Breast epithelium (tissue), 4 donors: ENCODE data around the gene EGFLAM. TPM values are rescaled to one million over a fixed set of nuclear protein-coding genes. Genes with fewer than 3 reads are reported as not detected.

Experiments used
- DNase-seq, 2 donors: peaks; one replicate each; pipeline ENCODE4 v3.0.0-alpha.2; 2019; ENCODE audit warnings: low spot score in 2 of 2
- H3K27ac ChIP-seq, 2 donors: fragments of 200-600 bp; sonication (generic) in 1 of 2; one replicate each; pipeline ENCODE4 v1.5.1; 2016 to 2019; ENCODE audit warnings: mild to moderate bottlenecking in 1 of 2
- H3K27me3 ChIP-seq, 2 donors: fragments of 200-600 bp; sonication (generic) in 1 of 2; one replicate each; pipeline versions ENCODE4 v1.5.1 to v1.6.0; 2017 to 2019; ENCODE audit warnings: control low read depth in 1 of 2, mild to moderate bottlenecking in 1 of 2
- H3K36me3 ChIP-seq: fragments of 200-600 bp; one replicate; pipeline ENCODE4 v1.5.1; 2019
- H3K4me1 ChIP-seq, 2 donors: fragments of 200-600 bp; sonication (generic); one replicate each; pipeline ENCODE4 v1.5.1; 2016 to 2019; ENCODE audit warnings: control low read depth in 1 of 2
- H3K4me3 ChIP-seq, 3 donors: fragments of 200-600 bp; sonication (generic); 1 replicate in 2 of 3; 2 replicates in 1 of 3; pipeline ENCODE4 v1.5.1; 2016 to 2019; ENCODE audit warnings: mild to moderate bottlenecking in 3 of 3, moderate library complexity in 2 of 3
- H3K9me3 ChIP-seq, 2 donors: fragments of 200-600 bp; sonication (generic) in 1 of 2; one replicate each; pipeline ENCODE4 v1.5.1; 2016 to 2019; ENCODE audit warnings: control low read depth in 1 of 2
- POLR2A ChIP-seq: fragments of 450-650 bp; IDR thresholded peaks from one replicate; pipeline ENCODE4 v1.6.1; 2016; ENCODE audit warnings: antibody characterized with exemption, mild to moderate bottlenecking, moderate library complexity
- POLR2AphosphoS5 ChIP-seq, 3 donors: sonication (generic); formaldehyde crosslinking; IDR thresholded peaks; one replicate each; pipeline ENCODE4 v1.6.1; 2017; ENCODE audit warnings: antibody characterized with exemption in 3 of 3
- intact Hi-C: fragments of 100-400 bp; cut with DNase I; formaldehyde crosslinking; loops from one replicate; pipeline ENCODE4 v1.15.1; 2023; ENCODE audit warnings: low total_unique reads
- total RNA-seq, 3 donors: library from RNA; depleted of rRNA; stranded (reverse); fragments of >200 nt; gene quantifications; one replicate each; pipeline ENCODE4 v1.1.0, GENCODE V29; 2016
- TF ChIP-seq, protein P1 (sequence below), 3 donors: fragments of 450-650 bp; IDR thresholded peaks; one replicate each; pipeline ENCODE4 v1.5.1; 2016 to 2017; ENCODE audit warnings: antibody characterized with exemption in 3 of 3, mild to moderate bottlenecking in 3 of 3, moderate library complexity in 3 of 3

EGFLAM gene
- total RNA-seq, 3 donors from 2014 or later, result 19.5 to 31.5 (median 30.5) TPM

DNA sequence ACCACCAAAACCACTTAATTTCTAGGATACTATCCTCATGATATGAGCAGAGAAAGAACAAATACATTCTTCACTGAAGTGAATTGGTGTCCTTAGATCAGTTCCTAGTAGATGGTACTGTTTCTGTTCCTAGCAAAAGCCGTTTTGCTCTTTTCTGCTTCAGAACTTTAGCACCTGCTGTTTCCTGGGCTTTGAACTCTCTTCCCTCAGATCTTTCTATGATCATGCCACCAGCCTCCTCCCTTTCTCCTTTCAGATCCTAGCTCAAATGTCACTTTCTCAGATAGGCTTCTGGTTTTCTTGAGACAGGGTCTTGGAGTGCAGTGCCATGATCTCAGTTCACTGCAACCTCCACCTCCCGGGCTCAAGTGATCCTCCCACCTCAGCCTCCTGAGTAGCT, 118.0 kb downstream of the EGFLAM start:
- H3K27ac ChIP-seq, result no peak overlapping the region
- H3K4me3 ChIP-seq, result no peak overlapping the region
- DNase-seq, result no peak
- H3K27me3 ChIP-seq, result no peaks in the 10 kb centered on the region
- H3K9me3 ChIP-seq, result no peaks in the 10 kb centered on the region
- intact Hi-C loops, result no loop called here
- no peaks in the 10 kb centered on the region for H3K36me3 ChIP-seq
- no peaks in the 10 kb centered on the region for H3K4me1 ChIP-seq
- TF ChIP-seq, protein P1, sequence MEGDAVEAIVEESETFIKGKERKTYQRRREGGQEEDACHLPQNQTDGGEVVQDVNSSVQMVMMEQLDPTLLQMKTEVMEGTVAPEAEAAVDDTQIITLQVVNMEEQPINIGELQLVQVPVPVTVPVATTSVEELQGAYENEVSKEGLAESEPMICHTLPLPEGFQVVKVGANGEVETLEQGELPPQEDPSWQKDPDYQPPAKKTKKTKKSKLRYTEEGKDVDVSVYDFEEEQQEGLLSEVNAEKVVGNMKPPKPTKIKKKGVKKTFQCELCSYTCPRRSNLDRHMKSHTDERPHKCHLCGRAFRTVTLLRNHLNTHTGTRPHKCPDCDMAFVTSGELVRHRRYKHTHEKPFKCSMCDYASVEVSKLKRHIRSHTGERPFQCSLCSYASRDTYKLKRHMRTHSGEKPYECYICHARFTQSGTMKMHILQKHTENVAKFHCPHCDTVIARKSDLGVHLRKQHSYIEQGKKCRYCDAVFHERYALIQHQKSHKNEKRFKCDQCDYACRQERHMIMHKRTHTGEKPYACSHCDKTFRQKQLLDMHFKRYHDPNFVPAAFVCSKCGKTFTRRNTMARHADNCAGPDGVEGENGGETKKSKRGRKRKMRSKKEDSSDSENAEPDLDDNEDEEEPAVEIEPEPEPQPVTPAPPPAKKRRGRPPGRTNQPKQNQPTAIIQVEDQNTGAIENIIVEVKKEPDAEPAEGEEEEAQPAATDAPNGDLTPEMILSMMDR (IDR thresholded peaks at IDR 0.05), result no peak
- TF ChIP-seq POLR2AphosphoS5 (IDR thresholded peaks at IDR 0.05), result no peak
- no peak for TF ChIP-seq POLR2A

DNA sequence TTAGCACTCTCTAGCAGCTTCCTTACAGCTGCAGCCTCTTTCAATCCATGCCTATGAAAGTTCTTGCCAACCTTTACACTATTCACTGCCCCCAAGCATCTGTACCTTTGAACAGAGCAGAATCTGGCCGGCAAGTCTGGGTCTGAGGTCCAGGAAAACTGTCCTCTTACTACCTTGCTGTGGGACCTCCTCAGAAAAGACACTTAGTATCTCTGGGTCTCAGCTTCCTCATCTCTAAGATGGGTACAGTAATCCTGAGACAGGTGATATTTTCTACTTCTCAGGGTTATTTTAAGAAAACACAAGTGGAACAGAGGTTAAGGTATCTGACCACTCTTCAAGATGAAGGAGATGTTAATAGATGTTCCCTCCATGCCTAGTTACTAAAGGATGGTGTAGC, 120.2 kb downstream of the EGFLAM start:
- intact Hi-C loops, result no loop called here
- Histone ChIP-seq H3K9me3 (no peaks in the 10 kb centered on the region), H3K4me3 (no peak overlapping the region), H3K36me3 (no peaks in the 10 kb centered on the region), H3K27me3 (no peaks in the 10 kb centered on the region), H3K4me1 (no peaks in the 10 kb centered on the region), H3K27ac (no peak overlapping the region)
- TF ChIP-seq POLR2AphosphoS5 (IDR thresholded peaks at IDR 0.05), result no peak
- no peak for TF ChIP-seq POLR2A
- TF ChIP-seq, protein P1 (IDR thresholded peaks at IDR 0.05), result no peak
- DNase-seq, result no peak

DNA sequence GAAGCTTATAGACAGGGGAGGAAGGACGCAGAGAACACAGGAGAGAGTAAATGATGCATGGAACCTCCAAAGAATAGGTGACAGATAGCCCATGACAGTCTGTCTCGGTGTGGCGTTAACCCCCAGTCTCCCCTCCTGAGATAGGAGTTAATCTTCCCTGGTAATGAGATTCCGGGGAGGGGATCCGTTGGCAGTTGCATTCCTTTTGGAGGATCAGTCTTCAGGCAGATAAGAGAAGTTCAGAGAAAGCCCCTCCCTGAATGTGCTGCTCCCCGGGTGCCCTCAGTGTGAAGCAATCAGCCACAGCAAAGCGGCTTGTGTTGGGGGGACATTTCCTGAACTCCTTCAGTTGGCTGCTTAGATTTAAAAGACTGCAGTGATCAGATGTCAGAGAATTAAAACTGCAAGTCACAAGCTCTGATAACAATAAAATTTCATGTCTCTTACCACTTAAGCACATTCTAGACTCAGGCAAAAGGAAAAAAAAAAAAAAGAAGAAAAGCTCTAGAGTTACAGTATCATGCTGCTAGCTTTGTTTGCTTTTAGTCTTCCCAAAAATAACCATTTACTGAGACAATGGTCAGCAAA, 121.1 kb downstream of the EGFLAM start:
- H3K9me3 ChIP-seq, result no peaks in the 10 kb centered on the region
- H3K4me3 ChIP-seq, result no peak overlapping the region
- intact Hi-C loops, result no loop called here
- H3K36me3 ChIP-seq, result no peaks in the 10 kb centered on the region
- TF ChIP-seq, protein P1 (IDR thresholded peaks at IDR 0.05), result no peak
- TF ChIP-seq POLR2A, result no peak
- no peak for TF ChIP-seq POLR2AphosphoS5 (IDR thresholded peaks at IDR 0.05)
- no peak for DNase-seq
- H3K27ac ChIP-seq, result no peak overlapping the region
- H3K27me3 ChIP-seq, result no peaks in the 10 kb centered on the region
- no peaks in the 10 kb centered on the region for H3K4me1 ChIP-seq

DNA sequence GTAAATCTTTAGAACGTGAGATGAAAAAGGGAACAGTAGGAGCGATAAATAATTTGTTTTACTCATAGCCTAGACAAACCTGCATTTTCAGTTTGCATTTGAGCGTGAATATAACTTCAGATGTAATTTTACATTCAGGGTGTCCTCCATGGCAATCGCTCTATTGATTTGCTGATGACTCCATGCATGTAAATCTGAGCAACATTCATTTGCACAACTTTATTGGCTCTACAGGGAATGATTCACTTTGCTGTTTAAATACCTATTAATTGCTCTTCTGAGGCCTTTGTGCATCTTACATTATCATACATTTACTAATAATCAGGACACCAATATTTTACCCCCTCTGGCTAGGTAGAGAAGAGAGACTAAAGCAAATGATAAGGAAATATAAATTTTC, 122.2 kb downstream of the EGFLAM start:
- no peaks in the 10 kb centered on the region for H3K36me3 ChIP-seq
- no peak for DNase-seq
- H3K9me3 ChIP-seq, result no peaks in the 10 kb centered on the region
- no peaks in the 10 kb centered on the region for H3K4me1 ChIP-seq
- intact Hi-C loops, result no loop called here
- TF ChIP-seq, protein P1 (IDR thresholded peaks at IDR 0.05), result no peak
- TF ChIP-seq POLR2AphosphoS5 (IDR thresholded peaks at IDR 0.05), result no peak
- no peak for TF ChIP-seq POLR2A
- H3K27ac ChIP-seq, result no peak overlapping the region
- no peaks in the 10 kb centered on the region for H3K27me3 ChIP-seq
- no peak overlapping the region for H3K4me3 ChIP-seq

DNA sequence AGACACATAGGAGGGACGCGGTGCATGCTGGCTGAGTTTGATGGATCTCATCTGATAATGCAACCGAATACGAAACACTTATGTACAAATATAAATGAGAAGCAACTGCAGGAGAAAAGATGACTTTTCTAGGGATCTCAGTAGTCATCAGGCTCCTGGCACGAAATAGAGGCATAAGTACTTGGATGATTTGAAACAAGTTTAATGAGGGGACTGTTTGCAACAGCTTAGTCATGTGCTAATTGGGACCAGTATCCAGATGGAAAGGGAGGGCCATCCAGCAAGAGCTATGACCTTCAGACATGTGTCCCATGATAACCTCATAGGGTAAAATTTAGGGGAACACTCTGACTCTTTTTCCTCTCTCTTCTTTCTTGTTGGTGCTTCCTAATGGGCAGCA, 123.0 kb downstream of the EGFLAM start:
- Histone ChIP-seq H3K36me3 (no peaks in the 10 kb centered on the region), H3K27ac (no peak overlapping the region), H3K27me3 (no peaks in the 10 kb centered on the region), H3K9me3 (no peaks in the 10 kb centered on the region), H3K4me1 (no peaks in the 10 kb centered on the region), H3K4me3 (no peak overlapping the region)
- DNase-seq, result no peak
- intact Hi-C loops, result no loop called here
- no peak for TF ChIP-seq POLR2AphosphoS5 (IDR thresholded peaks at IDR 0.05)
- TF ChIP-seq POLR2A, result no peak
- TF ChIP-seq, protein P1 (IDR thresholded peaks at IDR 0.05), result no peak
